ENCODE measurements around the gene ZEB2. TPM values are rescaled to one million over a fixed set of nuclear protein-coding genes. Genes with fewer than 3 reads are reported as not detected.

The ZEB2 gene
- total and polyA plus RNA-seq, 10 of the 15 experiments (the other 5 are each of a cell fraction or from before 2014, with no cell fraction given), result 0.14 to 3.2 (median 0.84) TPM

- ChIA-PET RAD21 (ENCODE audit: unreplicated experiment) (interaction anchor here (1.1 to 1.8 kb wide), 2 partner anchors 214 to 267 kb away, joined by 3 to 5 read pairs; no protein-coding TSS in a partner anchor), POLR2A (interaction anchor here (0.5 kb wide), 1 partner anchor 1036 kb away, joined by 5 read pairs; no protein-coding TSS in a partner anchor), SMC1A (ENCODE audit: uncharacterized antibody, unreplicated experiment) (interaction anchor here (0.9 to 1.6 kb wide), 5 partner anchors 10 to 164 kb away, joined by 3 to 5 read pairs (median 3); no protein-coding TSS in a partner anchor), CTCF (interaction anchor here (0.6 to 2.5 kb wide), 5 partner anchors 20 to 1909 kb away, joined by 3 to 12 read pairs (median 4); no protein-coding TSS in a partner anchor)
- H3K4me3 ChIP-seq, result no peak overlapping the region
- no peak for FAIRE-seq
- H2AFZ ChIP-seq (ENCODE audit: control insufficient read depth, low read depth, low read length), result no peak overlapping the region
- H3K4me1 ChIP-seq (ENCODE audit: control insufficient read depth, insufficient read depth, low read length), result no peaks in the 10 kb centered on the region
- no peak overlapping the region for H3K4me2 ChIP-seq (ENCODE audit: control insufficient read depth, insufficient read depth)
- no peak for TF ChIP-seq ZBTB40 (IDR thresholded peaks at IDR 0.05; ENCODE audit: borderline replicate concordance)
- TF ChIP-seq ZZZ3 (IDR thresholded peaks at IDR 0.05; ENCODE audit: control insufficient read depth, insufficient read length, low read depth), result no peak
- TF ChIP-seq ZNF217 (IDR thresholded peaks at IDR 0.05), result no peak
- no peak for TF ChIP-seq KLF5 (IDR thresholded peaks at IDR 0.05; ENCODE audit: partially characterized antibody)
- no peak for TF ChIP-seq POLR2AphosphoS2 (IDR thresholded peaks at IDR 0.05; ENCODE audit: low read depth, low read length)
- TF ChIP-seq RAD51 (IDR thresholded peaks at IDR 0.05), result no peak
- TF ChIP-seq BHLHE40 (IDR thresholded peaks at IDR 0.05; ENCODE audit: borderline replicate concordance in 1 of 2, low read depth in 2 of 2, low read length in 1 of 2), result no peak
- TF ChIP-seq SIX5 (IDR thresholded peaks at IDR 0.05; ENCODE audit: low read depth, low read length, severe bottlenecking), result no peak
- no peak for TF ChIP-seq POLR2A (IDR thresholded peaks at IDR 0.05; ENCODE audit: low read depth, low read length)
- TF ChIP-seq CBFB (IDR thresholded peaks at IDR 0.05; ENCODE audit: low read depth), result no peak
- H3K36me3 ChIP-seq (ENCODE audit: control insufficient read depth in 2 of 2, insufficient read depth in 2 of 2, low read length in 1 of 2), result no peaks in the 10 kb centered on the region
- H3K79me2 ChIP-seq (ENCODE audit: control insufficient read depth, insufficient read depth, low read length), result no peaks in the 10 kb centered on the region
- WGBS (ENCODE audit: insufficient coverage, insufficient replicate concordance, low lambda C conversion rate, missing lambda C conversion rate), result 56% methylated on average over 6 of the region's 6 CpGs
- no peak overlapping the region for H3K27ac ChIP-seq (ENCODE audit: control insufficient read depth, insufficient read depth)
- BruUV-seq (replicated peaks), result no TSS peak
- in situ Hi-C loops (cut with MboI) (no loop called here), intact Hi-C loops (cut with micrococcal nuclease; ENCODE audit: unreplicated experiment) (no loop called here)
- H4K20me1 ChIP-seq (ENCODE audit: control insufficient read depth, insufficient read depth), result no peaks in the 10 kb centered on the region
- H3K27me3 ChIP-seq (replicated peaks in 1 of 2; ENCODE audit: control insufficient read depth in 2 of 2, insufficient read depth in 2 of 2, low read length in 1 of 2), result peaks cover 0 to 2% of the 10 kb centered on the region in 2 experiments; a peak in 3 of 4 replicates
- H3K9ac ChIP-seq (ENCODE audit: control insufficient read depth, insufficient read depth, low read length), result no peak overlapping the region
- H3K9me3 ChIP-seq (replicated peaks; ENCODE audit: control insufficient read depth, insufficient read depth, low read length), result no peaks in the 10 kb centered on the region
- no peak for DNase-seq (ENCODE audit: low read depth, low spot score)
- ATAC-seq, result no peak
Observed at GRCh38 chr2:144429396-144430112, 90.4 kb downstream of the ZEB2 start.

Measured in GM12878 (cell line).